IMR-90 (cell line): ENCODE measurements around the gene CUL9.

Experiments
- BHLHE40 ChIP-seq: fragments of 150-350 bp; IDR thresholded peaks from 2 replicates; pipeline ENCODE4 v1.6.1; 2016; ENCODE audit warnings: mild to moderate bottlenecking, low read depth, low read length
- CEBPB ChIP-seq: IDR thresholded peaks from 2 replicates; pipeline ENCODE4 v1.6.1; 2012; ENCODE audit warnings: low read depth, low read length, improper control_type of control experiment
- MAFK ChIP-seq: IDR thresholded peaks from 2 replicates; pipeline ENCODE4 v1.6.1; 2012; ENCODE audit warnings: low read depth, low read length, improper control_type of control experiment
- MXI1 ChIP-seq: IDR thresholded peaks from 2 replicates; pipeline ENCODE4 v1.6.1; 2012; ENCODE audit warnings: low read depth, mild to moderate bottlenecking, low read length, moderate library complexity, borderline replicate concordance
- POLR2A ChIP-seq: IDR thresholded peaks from 2 replicates; pipeline ENCODE4 v1.6.1; 2012; ENCODE audit warnings: mild to moderate bottlenecking, low read depth, low read length
- RAD21 ChIP-seq: IDR thresholded peaks from 2 replicates; pipeline ENCODE4 v1.6.1; 2012; ENCODE audit warnings: low read length, improper control_type of control experiment
- RCOR1 ChIP-seq: IDR thresholded peaks from 2 replicates; pipeline ENCODE4 v1.6.1; 2012; ENCODE audit warnings: mild to moderate bottlenecking, low read length, improper control_type of control experiment; ENCODE audit not compliant: insufficient replicate concordance
- RFX5 ChIP-seq: IDR thresholded peaks from 2 replicates; pipeline ENCODE4 v1.8.0; 2012; ENCODE audit warnings: low read depth, mild to moderate bottlenecking, low read length, moderate library complexity
- SMC3 ChIP-seq: fragments of 150-350 bp; IDR thresholded peaks from 2 replicates; pipeline ENCODE4 v1.6.1; 2016; ENCODE audit warnings: low read depth, mild to moderate bottlenecking, antibody characterized with exemption, low read length, moderate library complexity
- TF ChIP-seq, protein P1 (sequence below): conservative IDR thresholded peaks from 2 replicates; pipeline ENCODE4 v1.5.1; 2012; ENCODE audit warnings: mild to moderate bottlenecking, low read depth, low read length, improper control_type of control experiment
- TF ChIP-seq, protein P2 (sequence below): fragments of 150-350 bp; IDR thresholded peaks from 2 replicates; pipeline ENCODE4 v1.6.1; 2016; ENCODE audit warnings: low read depth, mild to moderate bottlenecking, low read length, moderate library complexity, borderline replicate concordance
- TF ChIP-seq, protein P3 (sequence below): fragments of 150-350 bp; IDR thresholded peaks from 2 replicates; pipeline ENCODE4 v1.6.1; 2017; ENCODE audit warnings: mild to moderate bottlenecking, antibody characterized with exemption, low read length, low read depth

GRCh38 chr6:43203029-43203717 is 21.2 kb downstream of the CUL9 start:
- TF ChIP-seq, protein P1, sequence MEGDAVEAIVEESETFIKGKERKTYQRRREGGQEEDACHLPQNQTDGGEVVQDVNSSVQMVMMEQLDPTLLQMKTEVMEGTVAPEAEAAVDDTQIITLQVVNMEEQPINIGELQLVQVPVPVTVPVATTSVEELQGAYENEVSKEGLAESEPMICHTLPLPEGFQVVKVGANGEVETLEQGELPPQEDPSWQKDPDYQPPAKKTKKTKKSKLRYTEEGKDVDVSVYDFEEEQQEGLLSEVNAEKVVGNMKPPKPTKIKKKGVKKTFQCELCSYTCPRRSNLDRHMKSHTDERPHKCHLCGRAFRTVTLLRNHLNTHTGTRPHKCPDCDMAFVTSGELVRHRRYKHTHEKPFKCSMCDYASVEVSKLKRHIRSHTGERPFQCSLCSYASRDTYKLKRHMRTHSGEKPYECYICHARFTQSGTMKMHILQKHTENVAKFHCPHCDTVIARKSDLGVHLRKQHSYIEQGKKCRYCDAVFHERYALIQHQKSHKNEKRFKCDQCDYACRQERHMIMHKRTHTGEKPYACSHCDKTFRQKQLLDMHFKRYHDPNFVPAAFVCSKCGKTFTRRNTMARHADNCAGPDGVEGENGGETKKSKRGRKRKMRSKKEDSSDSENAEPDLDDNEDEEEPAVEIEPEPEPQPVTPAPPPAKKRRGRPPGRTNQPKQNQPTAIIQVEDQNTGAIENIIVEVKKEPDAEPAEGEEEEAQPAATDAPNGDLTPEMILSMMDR: no peak
- no peak for TF ChIP-seq SMC3
- TF ChIP-seq MXI1: no peak
- TF ChIP-seq CEBPB: no peak
- no peak for TF ChIP-seq RFX5
- TF ChIP-seq POLR2A: no peak
- TF ChIP-seq, protein P2, sequence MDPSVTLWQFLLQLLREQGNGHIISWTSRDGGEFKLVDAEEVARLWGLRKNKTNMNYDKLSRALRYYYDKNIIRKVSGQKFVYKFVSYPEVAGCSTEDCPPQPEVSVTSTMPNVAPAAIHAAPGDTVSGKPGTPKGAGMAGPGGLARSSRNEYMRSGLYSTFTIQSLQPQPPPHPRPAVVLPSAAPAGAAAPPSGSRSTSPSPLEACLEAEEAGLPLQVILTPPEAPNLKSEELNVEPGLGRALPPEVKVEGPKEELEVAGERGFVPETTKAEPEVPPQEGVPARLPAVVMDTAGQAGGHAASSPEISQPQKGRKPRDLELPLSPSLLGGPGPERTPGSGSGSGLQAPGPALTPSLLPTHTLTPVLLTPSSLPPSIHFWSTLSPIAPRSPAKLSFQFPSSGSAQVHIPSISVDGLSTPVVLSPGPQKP: no peak
- TF ChIP-seq RAD21: no peak
- TF ChIP-seq RCOR1: no peak
- TF ChIP-seq, protein P3, sequence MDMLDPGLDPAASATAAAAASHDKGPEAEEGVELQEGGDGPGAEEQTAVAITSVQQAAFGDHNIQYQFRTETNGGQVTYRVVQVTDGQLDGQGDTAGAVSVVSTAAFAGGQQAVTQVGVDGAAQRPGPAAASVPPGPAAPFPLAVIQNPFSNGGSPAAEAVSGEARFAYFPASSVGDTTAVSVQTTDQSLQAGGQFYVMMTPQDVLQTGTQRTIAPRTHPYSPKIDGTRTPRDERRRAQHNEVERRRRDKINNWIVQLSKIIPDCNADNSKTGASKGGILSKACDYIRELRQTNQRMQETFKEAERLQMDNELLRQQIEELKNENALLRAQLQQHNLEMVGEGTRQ: no peak
- no peak for TF ChIP-seq MAFK
- TF ChIP-seq BHLHE40: no peak
